CD4-positive, alpha-beta T cell treated with Interleukin-2 at 100 ng/mL for 4 hours (primary cell): ENCODE data around the gene SLC4A8.
"Not testable (repeated sequence)": the region's sequence is repeated elsewhere in the genome, so short reads cannot be mapped to it uniquely, and the experiment has no call there.

ENCODE experiments used
- DNase-seq: peaks from one replicate; pipeline ENCODE4 v3.0.0-alpha.2; 2020; ENCODE audit warnings: low spot score

The SLC4A8 gene

DNA sequence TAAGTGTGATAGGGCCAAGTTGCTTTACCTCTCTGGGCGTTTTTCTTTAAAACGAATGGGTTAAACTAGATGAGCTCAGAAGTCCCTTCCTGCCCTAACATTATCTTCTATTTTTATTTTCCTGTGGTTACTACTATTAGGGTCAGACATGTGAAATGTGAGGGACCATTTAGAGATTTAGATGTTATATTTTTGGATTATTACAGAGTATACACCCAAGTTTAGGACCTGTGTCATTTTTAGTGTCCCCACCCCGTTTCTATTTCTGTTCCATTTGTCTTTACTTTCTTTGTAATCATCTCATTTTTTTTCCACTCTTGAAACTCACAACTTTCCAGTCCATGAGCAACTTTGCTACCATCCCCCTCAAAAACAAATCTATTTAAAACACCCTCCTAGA lies 56.3 kb downstream of the SLC4A8 start:
- DNase-seq: no peak

GRCh38 chr12:51482929-51483697 lies 58.5 kb downstream of the SLC4A8 start:
- DNase-seq: peak; percentile 34

- DNase-seq: no peak
Observed at GRCh38 chr12:51484119-51484518, 59.5 kb downstream of the SLC4A8 start.

GRCh38 chr12:51488281-51488680 lies 63.6 kb downstream of the SLC4A8 start:
- DNase-seq: no peak

- no peak for DNase-seq
Observed at GRCh38 chr12:51493281-51493680, 68.7 kb downstream of the SLC4A8 start.

DNA sequence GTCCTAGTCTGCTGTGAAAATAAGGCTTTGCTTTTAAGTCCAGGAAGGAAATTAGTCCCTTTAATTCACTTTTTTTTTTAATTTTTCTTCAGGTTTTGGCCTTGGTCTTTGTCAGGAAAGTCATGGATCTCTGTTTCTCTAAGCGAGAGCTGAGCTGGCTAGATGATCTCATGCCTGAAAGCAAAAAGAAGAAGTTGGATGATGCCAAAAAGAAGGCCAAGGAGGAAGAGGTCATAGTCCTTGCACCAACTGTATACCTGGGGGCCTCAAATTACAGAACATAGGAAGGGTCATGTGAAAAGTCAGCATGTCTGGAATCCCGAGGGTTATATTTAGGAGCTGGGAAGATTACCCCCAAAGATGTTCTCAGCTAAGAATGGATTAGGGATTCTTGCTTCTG lies 72.3 kb downstream of the SLC4A8 start:
- DNase-seq: no peak

DNA sequence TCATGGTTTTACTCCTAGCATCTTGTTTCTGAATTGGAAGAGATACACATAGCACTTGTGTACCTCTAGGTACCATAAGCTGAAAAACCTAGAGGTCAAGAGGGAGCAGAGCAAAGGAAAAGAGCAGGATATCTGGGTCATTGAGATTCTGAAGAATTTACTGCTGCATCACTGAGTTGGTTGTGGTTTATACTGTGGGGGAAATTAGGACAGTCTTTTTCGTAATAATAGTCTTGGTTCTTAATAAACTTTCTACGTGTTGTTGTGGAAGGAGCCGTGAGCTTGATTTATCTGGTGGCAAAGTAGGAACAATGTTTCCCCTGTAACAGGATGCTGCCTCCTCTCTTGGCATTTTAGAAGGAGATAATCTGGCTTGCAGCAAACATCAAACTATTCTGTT lies 80.2 kb downstream of the SLC4A8 start:
- no peak for DNase-seq

DNA sequence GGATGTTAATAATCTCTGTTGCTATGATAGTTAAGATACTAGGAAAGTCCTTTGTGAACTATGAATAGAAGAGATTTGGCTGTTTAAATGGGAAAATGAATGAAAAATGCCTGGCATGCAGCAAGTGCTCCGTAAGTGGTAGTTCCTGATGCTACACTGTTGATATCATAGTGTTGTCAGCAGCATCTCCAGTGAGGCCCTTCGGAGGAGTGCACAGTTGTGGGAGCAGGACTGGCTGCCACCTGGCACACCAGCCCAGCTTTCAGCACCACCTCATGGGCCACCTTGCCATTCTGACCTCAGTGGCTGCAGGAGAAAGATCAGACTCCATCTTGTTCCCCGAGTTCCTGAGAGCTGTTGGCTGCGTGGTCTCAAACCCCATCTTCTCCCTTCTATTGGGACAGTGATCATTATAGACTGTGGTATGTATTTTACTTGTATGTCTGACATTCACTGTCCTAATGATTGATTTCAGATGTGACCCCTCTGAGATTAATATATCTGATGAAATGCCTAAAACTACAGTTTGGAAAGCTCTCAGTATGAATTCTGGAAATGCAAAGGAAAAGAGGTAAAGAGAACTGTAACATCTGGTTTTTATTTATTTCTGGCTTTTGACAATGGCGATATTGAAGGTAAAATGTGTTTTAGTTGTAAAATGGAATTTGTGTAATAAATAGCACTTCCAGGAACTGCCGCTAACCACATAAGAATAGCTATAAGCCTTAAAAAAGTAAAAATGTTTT lies 80.9 kb downstream of the SLC4A8 start:
- DNase-seq: no peak

DNA sequence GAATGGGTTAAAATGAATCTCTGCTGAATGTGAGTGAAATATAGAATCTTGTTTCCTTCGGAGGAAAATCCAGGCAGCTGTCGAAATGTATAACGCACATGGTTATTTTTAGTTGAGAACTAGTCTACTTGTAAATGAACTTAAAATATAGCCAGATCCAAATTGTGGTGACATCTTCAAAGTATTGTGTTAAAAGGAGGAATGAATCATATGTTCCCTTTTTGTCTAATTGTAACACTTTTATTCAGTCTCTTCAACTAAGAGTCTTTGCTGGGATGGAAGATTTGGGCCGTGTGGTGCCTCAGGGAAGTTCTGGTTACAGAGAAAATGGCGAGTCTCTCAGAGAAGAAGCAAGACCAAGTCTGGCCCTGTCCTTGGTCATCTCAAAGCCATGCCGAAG lies 82.5 kb downstream of the SLC4A8 start:
- DNase-seq: no peak

GRCh38 chr12:51508285-51508684 lies 83.7 kb downstream of the SLC4A8 start:
- no peak for DNase-seq

GRCh38 chr12:51511546-51512260 lies 87.1 kb downstream of the SLC4A8 start:
- DNase-seq: no peak

DNA sequence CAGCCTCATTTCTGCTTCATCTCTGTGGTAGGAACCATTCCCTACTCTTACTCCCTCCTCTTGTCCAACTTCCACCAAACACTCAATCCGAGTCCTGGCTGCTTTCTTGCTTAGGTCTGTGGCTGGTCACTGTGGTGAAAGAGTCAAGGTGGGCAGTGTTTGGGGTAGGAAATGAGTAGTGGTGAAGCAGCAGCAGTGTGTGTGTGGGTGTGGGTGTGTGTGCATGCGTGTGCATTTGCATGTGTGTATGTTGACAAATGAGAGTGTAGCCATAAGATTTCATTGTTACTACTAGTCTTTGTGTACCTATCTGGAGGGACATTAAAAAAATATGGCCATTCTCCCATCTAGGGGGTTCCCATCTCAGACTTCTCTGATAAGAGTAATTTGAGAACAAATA lies 87.8 kb downstream of the SLC4A8 start:
- DNase-seq: no peak

DNA sequence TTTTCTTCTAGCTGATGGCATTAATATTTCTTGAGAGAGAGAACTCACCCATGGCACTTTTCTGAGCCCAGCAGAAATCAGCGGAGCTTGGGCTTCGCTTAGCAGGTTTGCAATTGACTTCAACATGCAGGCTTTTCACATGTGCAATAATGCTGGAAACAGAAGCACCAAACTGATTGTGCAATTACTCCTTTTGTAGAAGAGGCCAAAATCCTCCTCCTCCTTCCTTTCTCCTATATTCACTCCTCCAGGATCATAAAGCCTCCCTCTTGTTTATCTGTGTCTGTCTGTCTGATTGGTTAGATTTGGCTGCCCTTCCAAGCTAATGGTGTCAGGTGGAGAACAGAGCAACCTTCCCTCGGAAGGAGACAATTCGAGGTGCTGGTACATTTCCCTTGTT lies 90.4 kb downstream of the SLC4A8 start:
- DNase-seq: not testable (repeated sequence)

DNA sequence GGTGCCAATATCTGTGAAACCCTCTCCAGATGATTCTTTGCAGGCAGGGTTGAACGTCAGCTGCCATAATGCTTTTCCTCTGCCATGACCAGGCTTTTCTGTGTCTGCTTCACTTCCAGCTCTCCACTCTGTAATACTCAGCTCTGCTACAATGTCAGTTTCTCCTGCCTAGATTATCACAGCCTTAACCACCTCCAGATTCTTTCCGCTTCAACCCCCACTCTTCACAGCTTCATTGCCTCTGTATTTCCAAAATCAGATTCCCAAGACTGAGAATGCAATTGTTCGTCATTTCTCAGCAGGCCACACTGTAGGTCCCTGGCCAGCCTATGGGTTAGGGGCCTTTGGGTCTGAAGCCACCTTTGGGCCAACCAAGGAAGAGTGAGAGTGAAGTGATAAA lies 92.7 kb downstream of the SLC4A8 start:
- DNase-seq: no peak

DNA sequence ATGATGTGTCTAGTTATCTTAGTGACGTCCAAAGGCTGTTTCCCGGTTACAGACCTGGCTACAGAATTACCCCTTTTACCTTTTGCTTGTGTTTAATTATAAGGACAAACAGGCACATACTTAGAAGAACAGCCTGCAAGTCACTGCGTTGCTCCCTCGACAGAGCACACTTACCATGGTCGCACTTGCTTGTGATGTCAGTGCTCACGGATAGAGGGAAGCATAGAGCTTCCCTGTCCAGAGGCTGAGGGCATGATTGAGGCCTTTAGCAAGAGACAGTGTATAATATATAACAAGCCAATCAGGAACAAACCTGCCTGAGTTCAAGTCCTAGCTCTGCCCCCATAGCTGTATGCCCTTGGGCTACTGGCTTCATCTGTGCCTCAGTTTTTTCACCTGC lies 93.2 kb downstream of the SLC4A8 start:
- DNase-seq: no peak

DNA sequence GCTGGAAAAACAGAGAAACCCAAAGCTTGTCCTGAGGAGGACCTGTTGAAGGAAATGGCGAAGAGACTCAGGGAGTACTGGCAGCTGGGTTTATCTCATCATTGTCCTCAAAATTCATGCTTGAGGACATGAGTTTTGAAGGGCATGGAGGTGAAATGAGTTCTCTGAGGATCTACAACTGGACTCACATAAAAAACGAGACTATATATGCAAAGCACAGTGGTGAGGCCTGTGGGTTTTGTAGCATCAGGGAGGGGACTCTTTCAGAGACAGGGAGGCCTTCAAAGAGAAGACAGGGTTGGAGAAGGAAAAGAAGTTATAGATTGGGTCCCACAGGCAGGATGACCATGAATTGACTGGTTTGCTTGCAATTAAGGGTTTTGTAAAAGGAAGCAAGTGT lies 95.1 kb downstream of the SLC4A8 start:
- no peak for DNase-seq

DNA sequence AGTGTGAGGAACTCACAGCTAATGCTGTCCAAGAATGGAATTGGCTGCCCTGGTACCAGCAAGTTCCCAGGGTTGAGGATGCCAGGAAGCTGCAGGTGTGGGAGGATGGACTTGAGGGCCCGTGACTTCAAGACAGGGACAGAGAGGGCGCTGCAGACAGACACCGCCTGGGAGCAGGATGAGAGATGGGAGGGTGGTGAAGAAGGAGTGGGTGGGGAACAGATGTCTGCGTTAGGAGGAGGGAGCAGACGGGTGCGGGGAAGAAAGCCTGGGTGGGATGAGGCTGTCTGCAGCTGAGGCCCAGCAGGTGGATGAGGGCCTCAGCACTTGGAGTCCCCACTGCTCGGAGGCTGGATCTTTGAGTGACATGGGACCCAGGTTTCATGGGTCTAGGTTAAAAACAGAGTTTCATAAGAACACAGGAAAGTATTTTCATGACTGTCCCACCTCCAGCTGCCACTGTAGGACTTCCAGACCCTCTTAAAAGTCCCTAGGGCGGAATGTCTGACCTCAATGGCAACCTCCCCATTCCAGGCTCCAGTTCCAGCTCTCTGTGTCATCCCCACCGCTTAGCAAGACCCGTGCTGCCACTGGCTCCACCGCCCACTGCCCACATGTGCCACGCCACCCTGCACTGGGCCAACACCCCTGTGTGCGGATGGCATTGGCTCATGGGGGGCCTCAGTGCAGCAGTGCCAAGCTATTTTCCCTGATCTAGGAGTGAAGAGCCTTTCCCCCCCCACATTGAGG lies 96.1 kb downstream of the SLC4A8 start:
- no peak for DNase-seq

DNA sequence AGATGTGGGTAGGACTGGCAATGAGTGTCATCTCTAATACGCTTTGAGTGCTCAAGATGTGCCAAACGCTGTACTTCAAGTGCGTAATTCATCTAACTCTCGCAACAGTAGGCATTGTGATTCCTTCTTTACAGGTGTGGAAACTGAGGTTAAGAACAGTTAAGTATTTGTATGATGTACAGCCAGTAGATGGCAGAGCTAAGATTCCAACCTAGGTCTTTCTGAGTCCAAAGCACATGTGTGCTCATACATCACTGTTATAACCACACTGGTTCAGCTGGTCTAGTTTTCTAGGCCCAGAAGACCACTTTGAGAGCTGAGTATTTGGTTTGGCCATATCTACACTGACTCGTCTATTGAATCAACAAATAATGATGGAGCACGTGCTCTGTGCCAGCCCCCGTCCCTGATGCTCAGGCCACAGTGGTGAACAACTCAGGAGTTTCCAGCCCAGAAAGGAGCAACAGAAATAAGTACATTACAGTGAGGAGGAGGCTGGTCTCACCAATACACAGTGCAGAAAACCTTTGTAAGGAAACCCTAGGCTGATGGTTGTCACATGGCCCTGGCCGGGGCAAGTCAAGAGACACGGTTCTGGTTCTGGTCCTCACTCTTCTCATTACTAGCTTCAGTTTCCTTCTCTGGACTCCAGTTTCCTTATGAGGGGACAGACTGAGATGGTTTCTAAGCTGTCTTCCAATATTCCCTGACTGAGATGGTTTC lies 97.1 kb downstream of the SLC4A8 start:
- no peak for DNase-seq

DNA sequence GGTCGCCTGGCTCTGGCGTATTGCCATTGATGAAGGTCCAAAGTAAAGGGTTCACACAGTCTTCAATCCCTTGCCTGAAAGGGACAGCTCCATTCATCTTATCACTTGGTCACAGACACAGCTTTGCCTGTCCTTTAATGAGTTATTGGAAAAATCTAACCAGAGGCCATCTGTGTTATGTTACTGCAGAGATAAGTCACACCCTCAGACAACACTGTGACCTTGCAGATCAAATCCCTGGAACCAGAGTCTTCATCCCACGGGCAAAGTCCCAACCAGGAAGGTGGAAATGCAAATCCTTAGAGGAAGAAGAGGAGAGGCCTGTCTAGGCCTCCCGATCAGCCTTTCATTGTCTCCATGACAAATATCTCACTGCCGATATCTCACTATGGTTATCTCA lies 98.1 kb downstream of the SLC4A8 start:
- DNase-seq: no peak

GRCh38 chr12:51524386-51524901 lies 99.8 kb downstream of the SLC4A8 start:
- no peak for DNase-seq

GRCh38 chr12:51525518-51525917 lies 100.9 kb downstream of the SLC4A8 start:
- no peak for DNase-seq
